ENCODE results near the gene PCGF3.

PCGF3 gene

DNA sequence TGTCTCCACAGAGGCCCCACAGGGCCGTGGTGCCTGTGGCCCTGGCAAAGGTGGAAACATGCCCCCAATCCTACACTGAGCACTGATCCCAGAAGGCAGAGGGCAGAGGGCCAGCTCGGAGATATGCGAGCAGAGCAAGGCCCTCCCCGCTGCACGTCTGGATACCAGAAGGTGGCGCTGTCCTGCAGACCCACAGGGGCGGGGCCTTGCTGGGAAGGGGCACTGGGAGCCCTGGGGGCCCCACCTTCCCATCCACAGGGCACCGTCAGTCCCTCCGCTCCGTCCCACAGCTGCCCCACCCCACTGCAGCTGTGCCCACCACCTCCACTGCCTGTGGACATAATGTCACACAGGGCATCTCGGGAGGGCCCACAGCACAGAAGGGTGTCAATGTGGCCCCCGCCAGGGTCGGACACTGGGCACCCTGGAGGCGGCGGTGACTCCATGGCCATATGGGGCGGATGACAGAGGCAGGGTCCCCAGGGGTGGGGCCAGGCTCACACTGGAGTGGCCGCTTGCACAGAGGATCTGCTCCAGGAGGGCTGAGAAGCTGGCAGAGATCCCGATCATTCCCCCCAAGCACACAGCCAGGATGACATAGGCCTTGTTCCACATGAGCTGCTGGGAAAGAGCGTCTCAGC is 21.5 kb upstream of the PCGF3 start (continued):
- TF ChIP-seq ZNF555 (tag by site-specific recombination; conservative IDR thresholded peaks at IDR 0.05) (no peak), ZNF394 (tag by site-specific recombination; IDR thresholded peaks at IDR 0.05; ENCODE audit: borderline replicate concordance) (no peak), HOXC10 (CRISPR knock-in tag; IDR thresholded peaks at IDR 0.05) (no peak), ZNF2 (tag by site-specific recombination; IDR thresholded peaks at IDR 0.05) (0 out of 2 replicates have a peak, but pooled peaks have one; percentile 38), SP2 (tag by site-specific recombination; IDR thresholded peaks at IDR 0.05) (no peak; the same call in 1 of the 2 replicates), ZSCAN30 (tag by site-specific recombination; IDR thresholded peaks at IDR 0.05) (no peak), GLIS2 (tag by site-specific recombination; IDR thresholded peaks at IDR 0.05) (peak; percentile 89), ZNF146 (tag by site-specific recombination; IDR thresholded peaks at IDR 0.05) (no peak), ZNF426 (tag by site-specific recombination; IDR thresholded peaks at IDR 0.05) (no peak), SETDB1 (IDR thresholded peaks at IDR 0.05; ENCODE audit: insufficient read length, low read length) (no peak), ZBTB20 (tag by site-specific recombination; IDR thresholded peaks at IDR 0.05) (peak; percentile 20; the same call in 1 of the 2 replicates), KLF1 (tag by site-specific recombination; IDR thresholded peaks at IDR 0.05) (peak; percentile 74), ZNF521 (tag by site-specific recombination; IDR thresholded peaks at IDR 0.05) (no peak), ZNF10 (tag by site-specific recombination; IDR thresholded peaks at IDR 0.05) (no peak), ZNF433 (tag by site-specific recombination; IDR thresholded peaks at IDR 0.05; ENCODE audit: low read depth) (no peak), HOXA7 (CRISPR knock-in tag; IDR thresholded peaks at IDR 0.05; ENCODE audit: borderline replicate concordance) (no peak), ZNF664 (tag by site-specific recombination; IDR thresholded peaks at IDR 0.05) (no peak), ZBTB7A (tag by site-specific recombination; IDR thresholded peaks at IDR 0.05; ENCODE audit: low read depth) (no peak), ZNF335 (tag by site-specific recombination; conservative IDR thresholded peaks at IDR 0.05) (peak; percentile 20), ZNF600 (tag by site-specific recombination; IDR thresholded peaks at IDR 0.05) (peak; percentile 38; the same call in 1 of the 2 replicates), ZNF626 (tag by site-specific recombination; IDR thresholded peaks at IDR 0.05) (no peak), ZNF544 (tag by site-specific recombination; IDR thresholded peaks at IDR 0.05) (no peak), ZNF175 (tag by site-specific recombination; IDR thresholded peaks at IDR 0.05) (no peak)
- TF ChIP-seq, protein P1, sequence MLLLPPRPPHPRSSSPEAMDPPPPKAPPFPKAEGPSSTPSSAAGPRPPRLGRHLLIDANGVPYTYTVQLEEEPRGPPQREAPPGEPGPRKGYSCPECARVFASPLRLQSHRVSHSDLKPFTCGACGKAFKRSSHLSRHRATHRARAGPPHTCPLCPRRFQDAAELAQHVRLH (tag by site-specific recombination; IDR thresholded peaks at IDR 0.05), result no peak
- TF ChIP-seq, protein P2, sequence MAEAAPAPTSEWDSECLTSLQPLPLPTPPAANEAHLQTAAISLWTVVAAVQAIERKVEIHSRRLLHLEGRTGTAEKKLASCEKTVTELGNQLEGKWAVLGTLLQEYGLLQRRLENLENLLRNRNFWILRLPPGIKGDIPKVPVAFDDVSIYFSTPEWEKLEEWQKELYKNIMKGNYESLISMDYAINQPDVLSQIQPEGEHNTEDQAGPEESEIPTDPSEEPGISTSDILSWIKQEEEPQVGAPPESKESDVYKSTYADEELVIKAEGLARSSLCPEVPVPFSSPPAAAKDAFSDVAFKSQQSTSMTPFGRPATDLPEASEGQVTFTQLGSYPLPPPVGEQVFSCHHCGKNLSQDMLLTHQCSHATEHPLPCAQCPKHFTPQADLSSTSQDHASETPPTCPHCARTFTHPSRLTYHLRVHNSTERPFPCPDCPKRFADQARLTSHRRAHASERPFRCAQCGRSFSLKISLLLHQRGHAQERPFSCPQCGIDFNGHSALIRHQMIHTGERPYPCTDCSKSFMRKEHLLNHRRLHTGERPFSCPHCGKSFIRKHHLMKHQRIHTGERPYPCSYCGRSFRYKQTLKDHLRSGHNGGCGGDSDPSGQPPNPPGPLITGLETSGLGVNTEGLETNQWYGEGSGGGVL (tag by site-specific recombination; IDR thresholded peaks at IDR 0.05), result no peak
- TF ChIP-seq, protein P3, sequence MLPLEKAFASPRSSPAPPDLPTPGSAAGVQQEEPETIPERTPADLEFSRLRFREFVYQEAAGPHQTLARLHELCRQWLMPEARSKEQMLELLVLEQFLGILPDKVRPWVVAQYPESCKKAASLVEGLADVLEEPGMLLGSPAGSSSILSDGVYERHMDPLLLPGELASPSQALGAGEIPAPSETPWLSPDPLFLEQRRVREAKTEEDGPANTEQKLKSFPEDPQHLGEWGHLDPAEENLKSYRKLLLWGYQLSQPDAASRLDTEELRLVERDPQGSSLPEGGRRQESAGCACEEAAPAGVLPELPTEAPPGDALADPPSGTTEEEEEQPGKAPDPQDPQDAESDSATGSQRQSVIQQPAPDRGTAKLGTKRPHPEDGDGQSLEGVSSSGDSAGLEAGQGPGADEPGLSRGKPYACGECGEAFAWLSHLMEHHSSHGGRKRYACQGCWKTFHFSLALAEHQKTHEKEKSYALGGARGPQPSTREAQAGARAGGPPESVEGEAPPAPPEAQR (tag by site-specific recombination; IDR thresholded peaks at IDR 0.05), result no peak
- TF ChIP-seq, protein P4, sequence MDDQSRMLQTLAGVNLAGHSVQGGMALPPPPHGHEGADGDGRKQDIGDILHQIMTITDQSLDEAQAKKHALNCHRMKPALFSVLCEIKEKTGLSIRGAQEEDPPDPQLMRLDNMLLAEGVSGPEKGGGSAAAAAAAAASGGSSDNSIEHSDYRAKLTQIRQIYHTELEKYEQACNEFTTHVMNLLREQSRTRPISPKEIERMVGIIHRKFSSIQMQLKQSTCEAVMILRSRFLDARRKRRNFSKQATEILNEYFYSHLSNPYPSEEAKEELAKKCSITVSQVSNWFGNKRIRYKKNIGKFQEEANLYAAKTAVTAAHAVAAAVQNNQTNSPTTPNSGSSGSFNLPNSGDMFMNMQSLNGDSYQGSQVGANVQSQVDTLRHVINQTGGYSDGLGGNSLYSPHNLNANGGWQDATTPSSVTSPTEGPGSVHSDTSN (CRISPR knock-in tag; IDR thresholded peaks at IDR 0.05), result no peak
- TF ChIP-seq, protein P5, sequence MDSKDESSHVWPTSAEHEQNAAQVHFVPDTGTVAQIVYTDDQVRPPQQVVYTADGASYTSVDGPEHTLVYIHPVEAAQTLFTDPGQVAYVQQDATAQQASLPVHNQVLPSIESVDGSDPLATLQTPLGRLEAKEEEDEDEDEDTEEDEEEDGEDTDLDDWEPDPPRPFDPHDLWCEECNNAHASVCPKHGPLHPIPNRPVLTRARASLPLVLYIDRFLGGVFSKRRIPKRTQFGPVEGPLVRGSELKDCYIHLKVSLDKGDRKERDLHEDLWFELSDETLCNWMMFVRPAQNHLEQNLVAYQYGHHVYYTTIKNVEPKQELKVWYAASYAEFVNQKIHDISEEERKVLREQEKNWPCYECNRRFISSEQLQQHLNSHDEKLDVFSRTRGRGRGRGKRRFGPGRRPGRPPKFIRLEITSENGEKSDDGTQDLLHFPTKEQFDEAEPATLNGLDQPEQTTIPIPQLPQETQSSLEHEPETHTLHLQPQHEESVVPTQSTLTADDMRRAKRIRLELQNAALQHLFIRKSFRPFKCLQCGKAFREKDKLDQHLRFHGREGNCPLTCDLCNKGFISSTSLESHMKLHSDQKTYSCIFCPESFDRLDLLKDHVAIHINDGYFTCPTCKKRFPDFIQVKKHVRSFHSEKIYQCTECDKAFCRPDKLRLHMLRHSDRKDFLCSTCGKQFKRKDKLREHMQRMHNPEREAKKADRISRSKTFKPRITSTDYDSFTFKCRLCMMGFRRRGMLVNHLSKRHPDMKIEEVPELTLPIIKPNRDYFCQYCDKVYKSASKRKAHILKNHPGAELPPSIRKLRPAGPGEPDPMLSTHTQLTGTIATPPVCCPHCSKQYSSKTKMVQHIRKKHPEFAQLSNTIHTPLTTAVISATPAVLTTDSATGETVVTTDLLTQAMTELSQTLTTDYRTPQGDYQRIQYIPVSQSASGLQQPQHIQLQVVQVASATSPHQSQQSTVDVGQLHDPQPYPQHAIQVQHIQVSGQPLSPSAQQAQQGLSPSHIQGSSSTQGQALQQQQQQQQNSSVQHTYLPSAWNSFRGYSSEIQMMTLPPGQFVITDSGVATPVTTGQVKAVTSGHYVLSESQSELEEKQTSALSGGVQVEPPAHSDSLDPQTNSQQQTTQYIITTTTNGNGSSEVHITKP (tag by site-specific recombination; IDR thresholded peaks at IDR 0.05), result no peak
